Posterior cingulate gyrus (tissue), 11 donors: Measurements from ENCODE around the gene DUSP16.
A peak's percentile ranks its signal among the peaks of the same experiment; 100 is the strongest.
"Not testable (repeated sequence)": the region's sequence is repeated elsewhere in the genome, so short reads cannot be mapped to it uniquely, and the experiment has no call there.

Source experiments
- DNase-seq, 10 donors: peaks; one replicate each; pipeline versions ENCODE4 v3.0.0 to v3.0.0-alpha.2; 2020 to 2021; ENCODE audit warnings: mixed read lengths in 3 of 10
- intact Hi-C: fragments of 100-400 bp; cut with DNase I; formaldehyde crosslinking; loops from one replicate; pipeline ENCODE4 v1.15.1; 2023

DUSP16 gene

DNA sequence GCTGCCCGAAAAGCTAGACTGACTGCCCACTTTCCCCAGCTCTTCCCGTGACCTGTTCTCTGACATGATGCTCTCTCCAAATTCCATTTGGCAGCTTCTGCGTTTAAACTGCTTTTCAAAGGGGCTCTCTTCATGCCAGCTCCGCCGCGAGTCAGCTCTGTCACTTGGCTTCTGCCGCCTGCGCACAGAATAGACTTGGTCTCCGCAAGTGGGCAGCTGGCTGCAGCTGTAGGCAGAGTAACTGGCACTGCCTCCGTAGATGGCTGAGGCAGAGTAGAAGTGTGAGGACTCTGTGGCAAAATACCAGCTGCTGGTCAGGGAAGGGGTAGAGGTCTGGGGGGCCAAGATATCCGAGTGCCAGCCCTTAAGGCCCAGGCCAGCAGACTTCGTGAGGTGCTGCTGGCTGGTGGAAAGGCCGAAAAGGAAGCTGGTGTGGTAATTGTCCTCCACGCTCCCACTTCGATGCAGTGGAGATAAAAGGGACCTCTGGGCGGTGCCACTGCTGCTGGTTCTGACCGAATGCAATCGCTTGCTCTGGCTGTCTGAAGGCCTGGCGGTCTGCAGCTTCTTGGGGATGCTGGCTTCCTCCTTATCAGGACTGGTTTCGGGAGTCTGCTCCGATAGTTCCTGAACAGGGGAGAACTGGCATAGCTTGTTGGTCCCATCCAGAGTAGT is 85.7 kb downstream of the DUSP16 start:
- peak; percentile 71 to 98 (median 80) for DNase-seq
- intact Hi-C loops = loop anchor here (5.0 kb wide), 2 partner anchors 35 to 85 kb away; partner anchors contain the start of gene DUSP16

DNA sequence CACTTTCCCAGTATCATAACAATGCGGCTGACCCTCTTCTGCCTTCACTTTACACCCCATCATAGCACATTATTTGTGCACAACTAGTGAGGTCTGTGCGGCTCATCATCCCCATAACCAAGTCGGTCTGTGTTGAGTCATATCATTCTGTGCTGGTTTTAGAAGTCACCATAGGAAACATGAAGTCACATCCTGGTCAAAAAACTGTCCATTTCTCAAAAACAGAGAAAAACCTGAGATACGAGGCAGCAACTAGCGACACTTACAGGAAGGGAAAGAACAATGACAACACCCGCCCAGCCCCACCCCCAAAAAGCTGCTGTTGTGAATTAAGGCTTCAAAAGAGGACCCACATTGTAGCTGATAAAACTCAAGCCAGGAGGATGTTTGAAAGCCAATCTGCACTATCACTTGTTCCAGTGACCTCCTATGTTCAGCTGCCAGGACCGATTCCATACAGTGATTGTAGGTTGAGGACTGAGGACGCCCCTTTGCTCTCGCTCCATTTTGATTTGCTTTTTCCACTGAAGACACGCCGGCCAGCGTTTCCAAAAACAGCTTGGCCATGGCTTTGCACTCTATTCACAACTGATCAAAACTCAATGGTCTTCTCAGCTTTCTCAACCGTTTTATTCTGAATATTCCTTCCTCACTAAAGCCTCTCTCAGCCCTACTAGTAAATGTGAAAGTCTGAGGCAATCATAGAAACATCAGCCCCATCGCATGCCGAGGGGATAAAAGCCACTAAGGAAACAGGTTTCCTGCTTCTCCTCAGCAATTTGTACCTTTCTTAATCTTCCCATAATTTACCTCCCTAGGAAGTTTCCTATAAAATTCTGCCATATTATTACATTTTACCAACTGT is 87.5 kb downstream of the DUSP16 start:
- DNase-seq = no peak
- intact Hi-C loops = loop anchor here (5.0 kb wide), 2 partner anchors 37 to 87 kb away; partner anchors contain the start of gene DUSP16

DNA sequence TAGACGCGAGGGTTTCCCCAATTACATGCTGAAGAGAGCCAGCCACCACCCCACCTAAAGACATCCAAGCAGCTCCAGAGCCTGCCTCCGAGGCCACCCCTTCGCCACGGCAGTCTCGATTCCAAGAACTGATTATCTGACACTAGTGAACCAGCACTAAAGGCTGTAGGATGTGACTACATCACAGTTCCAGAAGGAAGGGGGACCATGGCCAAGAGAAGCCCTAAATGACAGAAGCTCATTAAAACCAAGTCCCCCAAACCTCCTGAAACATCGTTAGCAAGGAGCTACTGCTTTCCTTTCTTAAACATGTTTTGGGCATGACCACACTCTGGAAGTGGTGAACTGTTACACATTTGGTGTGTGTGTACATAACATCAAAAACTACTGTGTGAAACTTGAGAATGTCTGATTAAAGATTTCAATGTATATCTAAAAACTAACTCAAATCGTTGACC is 88.2 kb downstream of the DUSP16 start:
- DNase-seq = no peak
- intact Hi-C loops = no loop called here

DNA sequence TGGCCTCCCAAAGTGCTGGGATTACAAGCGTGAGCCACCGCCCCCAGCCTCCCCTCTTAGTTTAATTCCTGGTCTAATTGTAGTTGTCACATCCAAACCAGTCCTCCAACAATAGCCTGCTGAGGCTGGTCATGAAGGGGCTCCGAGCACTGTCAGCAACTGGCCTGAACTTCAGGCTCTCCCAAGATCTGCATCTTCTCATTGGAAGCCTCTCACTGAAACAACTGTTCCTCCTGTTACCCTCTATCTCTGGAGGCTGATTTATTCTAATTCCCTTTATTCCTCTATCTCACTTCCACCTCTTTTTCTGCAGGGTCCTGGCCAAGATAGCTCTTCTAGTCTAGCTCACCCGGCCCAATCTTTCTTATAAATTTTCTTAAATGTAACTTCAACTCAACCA is 89.4 kb downstream of the DUSP16 start:
- DNase-seq = no peak
- intact Hi-C loops = no loop called here

DNA sequence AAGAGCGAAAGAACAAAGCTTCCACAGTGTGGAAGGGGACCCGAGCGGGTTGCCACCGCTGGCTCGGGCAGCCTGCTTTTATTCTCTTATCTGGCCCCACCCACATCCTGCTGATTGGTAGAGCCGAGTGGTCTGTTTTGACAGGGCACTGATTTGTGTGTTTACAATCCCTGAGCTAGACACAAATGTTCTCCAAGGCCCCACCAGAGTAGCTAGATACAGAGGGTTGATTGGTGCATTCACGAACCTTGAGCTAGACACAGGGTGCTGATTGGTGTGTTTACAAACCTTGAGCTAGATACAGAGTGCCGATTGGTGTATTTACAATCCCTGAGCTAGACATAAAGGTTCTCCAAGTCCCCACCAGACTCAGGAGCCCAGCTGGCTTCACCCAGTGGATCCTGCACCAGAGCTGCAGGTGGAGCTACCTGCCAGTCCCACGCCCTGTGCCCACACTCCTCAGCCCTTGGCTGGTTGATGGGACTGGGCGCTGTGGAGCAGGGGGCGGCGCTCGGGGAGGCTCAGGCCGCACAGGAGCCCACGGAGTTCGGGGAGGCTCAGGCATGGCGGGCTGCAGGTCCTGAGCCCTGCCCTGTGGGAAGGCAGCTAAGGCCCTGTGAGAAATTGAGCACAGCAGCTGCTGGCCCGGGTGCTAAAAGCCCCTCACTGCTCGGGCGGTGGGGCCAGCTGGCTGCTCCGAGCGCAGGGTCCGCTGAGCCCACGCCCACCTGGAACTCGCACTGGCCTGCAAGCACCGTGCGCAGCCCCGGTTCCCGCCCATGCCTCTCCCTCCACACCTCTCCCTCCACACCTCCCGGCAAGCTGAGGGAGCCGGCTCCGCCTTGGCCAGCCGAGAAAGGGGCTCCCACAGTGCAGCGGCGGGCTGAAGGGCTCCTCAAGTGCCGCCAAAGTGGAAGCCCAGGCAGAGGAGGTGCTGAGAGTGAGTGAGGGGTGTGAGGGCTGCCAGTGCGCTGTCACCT is 90.4 kb downstream of the DUSP16 start:
- intact Hi-C loops = not testable (repeated sequence)
- peak in 1 of 10 donors; percentile 79 for DNase-seq

DNA sequence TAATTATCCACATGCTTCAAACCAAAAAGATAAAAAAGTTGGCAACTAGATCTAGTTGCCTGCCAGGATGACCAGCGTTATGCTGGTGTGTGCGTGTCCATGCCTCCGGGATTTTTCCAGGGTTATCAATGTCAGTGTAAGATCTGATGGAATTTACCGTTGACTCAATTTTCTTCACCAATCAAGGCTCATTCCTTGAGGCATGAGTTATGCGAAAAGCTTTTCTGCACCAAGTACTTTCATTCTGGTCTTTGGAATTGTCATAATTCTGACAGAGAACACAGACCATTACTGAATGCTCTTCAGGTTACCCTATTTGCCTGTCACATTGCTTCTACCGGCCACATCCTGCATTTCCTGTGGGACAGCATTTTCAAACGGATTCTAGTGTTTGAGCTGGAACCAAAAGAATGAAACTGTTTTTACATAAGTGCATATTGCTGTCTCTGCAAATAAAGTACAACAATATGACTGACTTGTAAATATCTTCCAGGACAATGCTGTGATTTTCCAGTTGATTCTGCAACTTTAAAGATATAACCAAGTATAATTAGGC is 91.8 kb downstream of the DUSP16 start:
- intact Hi-C loops = no loop called here
- no peak for DNase-seq

DNA sequence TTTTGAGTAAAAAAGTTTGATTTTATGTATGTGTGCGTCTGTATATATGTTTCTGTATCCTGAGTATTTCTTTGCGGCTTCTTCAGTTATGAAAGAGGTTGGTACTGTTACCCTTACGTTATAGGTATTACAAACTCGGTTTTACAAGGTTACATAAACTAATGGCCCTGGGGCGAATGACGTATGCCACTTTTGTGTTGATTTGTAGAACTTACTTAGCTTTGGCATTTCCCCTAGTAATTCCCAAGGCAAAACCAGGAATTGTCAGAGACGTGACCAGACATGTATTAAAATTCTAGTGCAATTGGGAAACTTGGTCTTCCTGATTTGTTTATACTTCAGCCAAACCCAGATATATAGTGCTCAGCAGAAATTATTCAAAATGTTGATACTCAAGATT is 93.3 kb downstream of the DUSP16 start:
- intact Hi-C loops = no loop called here
- no peak for DNase-seq

DNA sequence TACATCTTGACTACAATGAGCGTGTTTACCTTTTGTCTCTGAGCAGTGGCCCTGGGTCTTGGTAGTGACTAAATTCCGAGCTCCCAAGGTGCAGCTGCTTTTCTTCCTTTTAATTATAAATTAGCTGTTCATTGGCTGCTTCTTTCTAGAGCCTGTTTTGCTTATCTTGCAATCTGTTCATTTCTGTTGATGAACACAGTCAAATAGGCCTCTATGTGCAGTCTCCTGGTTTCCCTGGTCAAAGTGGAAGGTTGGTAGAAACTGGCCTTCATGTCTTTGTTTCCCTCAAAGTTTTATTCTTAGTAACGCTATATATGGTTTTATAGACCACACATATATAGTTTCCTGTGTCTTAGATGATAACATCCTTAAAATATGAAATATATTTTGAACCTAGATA is 94.1 kb downstream of the DUSP16 start:
- intact Hi-C loops = no loop called here
- DNase-seq = no peak

DNA sequence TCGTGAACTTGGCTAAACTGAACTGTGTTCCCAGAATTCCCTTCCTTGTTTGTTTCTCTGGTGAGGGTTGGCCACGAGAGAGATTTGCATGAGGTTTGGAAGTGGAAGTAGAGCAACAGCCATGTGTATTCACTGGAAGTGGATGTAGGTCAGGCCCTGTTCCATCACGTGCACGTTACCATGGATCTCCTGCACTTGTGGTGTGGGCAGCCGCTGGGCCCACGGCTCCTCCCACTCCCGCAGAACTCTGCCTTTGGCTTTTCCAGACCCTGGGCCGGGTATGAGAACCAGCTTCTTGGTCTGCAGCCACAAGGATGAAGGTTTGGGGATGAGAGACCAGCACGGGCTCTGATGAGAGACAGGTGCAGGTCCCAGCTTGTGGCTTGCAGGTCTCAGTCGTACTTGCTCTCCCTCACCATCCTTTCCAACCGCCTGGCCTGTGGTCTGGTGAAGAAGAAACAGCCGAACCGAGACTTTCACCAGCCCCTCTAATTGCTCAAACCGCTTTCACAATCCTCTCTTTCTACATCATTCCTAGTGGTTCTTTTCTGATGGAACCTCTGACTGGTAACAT is 94.9 kb downstream of the DUSP16 start:
- DNase-seq = peak in 8 of 10 donors; percentile 17 to 88 (median 43)
- intact Hi-C loops = no loop called here

DNA sequence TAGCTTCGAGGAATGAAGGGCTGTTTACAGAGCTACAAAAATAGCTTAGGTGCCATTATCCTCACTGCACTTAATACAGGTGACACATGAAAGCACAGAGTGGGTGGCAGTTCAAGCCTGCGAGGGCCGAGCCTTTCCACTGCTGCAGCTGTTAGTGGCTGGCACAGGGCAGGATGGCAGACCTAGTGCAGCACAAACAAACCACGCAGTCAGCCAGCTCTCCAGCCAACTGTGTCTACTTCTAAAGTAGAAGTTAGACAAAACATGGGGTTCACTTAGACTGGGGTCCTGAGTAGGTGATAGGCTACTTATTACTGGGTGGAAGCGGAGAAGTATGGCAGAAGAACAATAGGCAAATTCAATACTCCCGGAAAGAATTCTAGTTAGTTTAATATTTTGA is 95.4 kb downstream of the DUSP16 start:
- peak in 3 of 10 donors; percentile 28 to 89 (median 41) for DNase-seq
- intact Hi-C loops = no loop called here

DNA sequence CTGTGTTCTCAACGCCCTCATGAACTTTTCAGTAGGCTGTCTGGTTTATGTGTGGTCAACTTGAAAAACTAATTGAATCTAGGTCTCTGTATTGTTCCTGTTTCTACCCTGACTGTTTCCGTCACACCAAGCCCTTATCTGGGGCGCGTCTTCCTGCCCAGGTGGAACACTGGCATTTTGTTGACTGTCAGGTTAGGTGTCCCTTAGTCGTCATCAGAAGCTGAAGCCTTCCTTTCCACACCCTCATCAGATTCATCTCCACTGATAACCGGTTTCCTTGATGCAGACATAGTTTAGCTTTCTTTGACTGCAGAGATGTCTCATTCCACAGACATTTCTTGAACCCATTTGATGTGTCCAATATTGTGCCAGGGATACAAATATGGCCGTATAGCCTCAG is 96.5 kb downstream of the DUSP16 start:
- intact Hi-C loops = no loop called here
- DNase-seq = no peak

DNA sequence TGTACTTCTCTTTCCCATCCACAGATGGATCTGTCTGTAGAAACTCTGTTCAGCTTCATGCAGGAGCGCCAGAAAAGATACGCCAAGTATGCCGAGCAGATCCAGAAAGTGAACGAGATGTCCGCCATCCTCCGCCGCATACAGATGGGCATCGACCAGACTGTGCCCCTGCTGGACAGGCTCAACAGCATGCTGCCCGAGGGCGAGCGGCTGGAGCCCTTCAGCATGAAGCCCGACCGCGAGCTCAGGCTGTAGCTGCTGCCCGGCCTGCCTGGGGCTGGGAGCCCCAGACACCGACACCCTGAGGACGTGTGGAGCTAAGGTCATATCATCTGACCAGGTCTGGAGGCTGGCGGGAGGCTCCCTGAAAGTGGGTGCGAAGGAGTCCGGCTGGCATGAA is 97.1 kb downstream of the DUSP16 start:
- peak in 1 of 10 donors; percentile 74 for DNase-seq
- intact Hi-C loops = no loop called here

DNA sequence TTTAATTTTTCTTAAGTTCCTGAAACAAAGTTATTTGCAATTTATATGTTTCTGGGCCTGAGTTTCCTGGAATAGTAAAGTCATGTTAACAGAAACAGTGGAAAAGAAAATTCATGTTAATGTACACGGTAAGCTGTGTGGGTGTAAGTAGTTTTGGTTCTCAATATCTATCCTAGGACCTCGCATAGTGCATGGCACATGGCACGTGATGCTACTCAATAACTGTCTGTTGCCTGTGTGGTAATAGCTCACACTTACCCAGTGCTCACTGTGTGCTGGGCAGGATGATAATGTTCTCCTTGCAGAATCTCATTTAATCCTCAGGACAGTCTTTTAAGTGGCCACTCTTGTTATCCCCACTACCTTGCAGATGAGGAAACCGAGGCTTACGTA is 100.7 kb downstream of the DUSP16 start:
- intact Hi-C loops = no loop called here
- DNase-seq = no peak

DNA sequence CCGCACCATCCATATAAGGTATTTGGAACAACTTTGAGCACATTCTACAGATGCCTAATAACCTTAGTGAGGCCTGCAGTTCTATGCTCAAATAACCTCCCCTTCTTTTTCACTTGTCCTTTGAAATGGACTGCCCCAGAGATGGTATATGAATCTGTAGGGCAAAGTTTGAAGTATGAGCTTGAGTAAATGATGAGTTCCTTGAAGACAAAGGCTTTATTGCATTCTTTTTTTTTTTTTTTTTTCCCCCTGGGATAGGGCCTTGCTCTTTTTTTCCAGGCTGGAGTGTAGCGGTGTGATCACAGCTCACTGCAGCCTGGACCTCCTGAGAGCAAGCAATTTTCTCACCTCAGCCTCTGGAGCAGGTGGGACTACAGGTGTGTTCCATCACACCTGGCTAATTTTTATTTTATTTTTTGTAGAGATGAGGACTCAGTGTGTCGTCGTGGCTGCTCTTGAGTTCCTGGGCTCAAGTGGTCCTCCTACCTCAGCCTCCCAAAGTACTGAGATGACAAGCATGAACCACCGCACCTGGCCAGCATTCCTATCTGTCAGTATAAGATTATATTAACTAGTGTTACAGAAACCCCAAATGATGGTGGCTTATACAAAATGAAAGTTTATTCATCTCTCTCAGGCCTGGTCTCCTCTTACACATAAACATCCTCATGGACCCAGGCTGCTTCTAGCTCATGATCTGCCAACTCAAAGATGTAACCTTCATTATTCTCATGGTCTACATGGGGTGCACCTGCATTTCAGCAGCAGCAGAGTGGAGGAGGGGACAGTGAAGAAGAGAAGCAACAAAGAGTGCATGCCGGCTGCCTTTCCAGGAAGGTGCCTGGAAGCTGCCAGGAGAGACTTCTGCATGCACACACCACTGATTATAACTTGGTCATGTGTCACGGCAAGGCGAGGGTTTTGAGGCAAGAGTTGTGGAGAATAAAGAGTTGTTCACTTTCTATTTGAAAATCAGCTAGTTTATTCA is 101.4 kb downstream of the DUSP16 start:
- intact Hi-C loops = no loop called here
- no peak for DNase-seq

DNA sequence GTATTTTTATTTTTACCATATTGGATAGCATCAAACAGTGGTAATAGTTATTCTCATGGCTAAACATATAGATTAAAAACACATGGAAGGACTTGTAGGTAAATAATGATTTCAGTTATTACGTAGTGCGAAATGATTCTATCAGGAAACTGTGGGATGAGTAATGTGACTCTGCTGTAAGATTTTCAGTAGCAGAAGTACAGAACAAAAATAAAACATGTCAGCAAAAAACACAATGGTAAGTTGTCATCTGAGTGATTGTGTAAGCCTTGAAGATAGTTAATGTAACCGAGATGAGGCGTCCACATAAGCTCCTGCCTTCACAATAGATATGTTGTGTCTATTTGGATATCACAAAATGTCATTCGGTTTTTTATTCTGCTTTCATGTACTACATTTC is 106.0 kb downstream of the DUSP16 start:
- intact Hi-C loops = no loop called here
- DNase-seq = no peak

DNA sequence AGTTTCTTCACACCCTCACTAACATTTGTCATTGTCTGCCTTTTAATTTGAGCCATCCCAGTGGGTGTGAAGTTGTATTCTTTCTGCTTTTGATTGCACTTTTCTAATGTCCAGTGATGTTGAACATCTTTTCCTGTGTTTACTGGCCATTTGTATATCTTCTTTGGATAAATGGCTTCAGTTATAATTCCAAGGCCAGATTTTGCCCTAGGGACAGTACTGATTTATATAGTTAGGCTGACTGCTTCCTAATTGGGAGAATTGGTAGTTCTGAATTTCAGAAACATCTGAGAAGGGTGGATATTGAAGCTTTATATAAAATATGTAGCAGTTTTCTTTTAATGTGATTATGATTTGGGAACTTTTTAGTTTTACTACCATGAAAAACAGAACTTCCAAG is 108.3 kb downstream of the DUSP16 start:
- intact Hi-C loops = no loop called here

DNA sequence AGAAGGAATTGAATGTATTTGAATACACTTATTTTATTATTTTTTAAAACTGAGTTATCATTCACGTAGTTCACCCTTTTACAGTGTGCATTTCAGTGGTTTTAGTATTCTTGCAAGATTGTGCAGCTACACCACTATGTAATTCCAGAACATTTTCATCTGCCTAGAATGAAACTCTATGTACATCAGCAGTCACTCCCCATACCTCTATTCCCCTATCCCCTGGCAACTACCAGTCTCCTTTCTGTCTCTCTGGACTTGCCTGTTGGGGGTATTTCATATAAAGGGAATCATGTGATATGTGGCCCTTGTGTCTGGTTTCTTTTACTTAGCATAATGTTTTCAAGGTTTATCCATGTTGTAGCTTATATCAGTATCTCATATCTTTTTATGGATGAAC is 109.0 kb downstream of the DUSP16 start:
- intact Hi-C loops = no loop called here
- no peak for DNase-seq

More for the DNA sequence above, 108.3 kb downstream of the DUSP16 start:
- no peak for DNase-seq

DNA sequence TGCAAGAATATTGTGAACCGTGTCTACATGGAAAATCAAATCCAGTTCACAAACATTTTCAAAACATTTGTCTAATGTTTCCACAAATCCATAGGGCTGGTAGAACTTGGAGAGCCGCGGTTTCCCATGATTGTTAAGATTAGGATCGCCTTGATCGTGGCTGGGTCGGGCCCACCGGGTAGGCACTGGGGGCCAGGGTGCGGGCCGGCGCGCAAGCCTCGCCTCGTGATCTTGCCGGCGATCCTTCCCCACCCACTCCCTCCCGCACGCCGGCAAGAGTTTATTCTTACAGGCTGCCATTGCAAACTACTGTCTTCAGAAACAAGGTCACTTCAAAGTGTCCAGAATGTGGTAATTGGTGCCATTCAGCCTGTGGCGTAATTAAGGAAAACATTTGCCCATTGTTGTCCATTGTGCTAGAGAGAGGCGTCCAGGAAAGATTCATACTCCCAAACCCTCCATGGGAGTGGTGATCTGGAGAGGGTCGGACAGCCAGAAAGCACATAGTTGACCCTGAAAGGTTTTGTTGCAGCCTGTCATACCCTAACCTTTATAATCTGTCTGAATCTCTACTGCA is 110.2 kb downstream of the DUSP16 start:
- no peak for DNase-seq
- intact Hi-C loops = no loop called here
